HepG2 (cell line): ENCODE results near the gene TARBP2. TPM values are rescaled to one million over a fixed set of nuclear protein-coding genes. Genes with fewer than 3 reads are reported as not detected.

Experiments used
- AGO2 ChIP-seq: fragments of 200-400 bp; formaldehyde crosslinking; optimal IDR thresholded peaks from 2 replicates; pipeline ENCODE3; 2017; ENCODE audit warnings: mild to moderate bottlenecking, low read depth, low read length, moderate library complexity
- ATAD3A ChIP-seq: sonication (generic); formaldehyde crosslinking; IDR thresholded peaks from 2 replicates; pipeline ENCODE4 v1.4.0; 2020; ENCODE audit warnings: missing genetic modification reagents
- BRCA1 ChIP-seq: sonication (generic); formaldehyde crosslinking; IDR thresholded peaks from 2 replicates; pipeline ENCODE4 v1.4.0; 2020; ENCODE audit warnings: missing genetic modification reagents
- CCAR2 ChIP-seq: fragments of 200-400 bp; formaldehyde crosslinking; optimal IDR thresholded peaks from 2 replicates; pipeline ENCODE3; 2018; ENCODE audit warnings: low read depth, mild to moderate bottlenecking, low read length, moderate library complexity
- GLI4 ChIP-seq: sonication (generic); formaldehyde crosslinking; IDR thresholded peaks from 2 replicates; pipeline ENCODE4 v1.5.1; 2020; ENCODE audit warnings: missing genetic modification reagents, mild to moderate bottlenecking, moderate library complexity, borderline replicate concordance
- HNRNPUL1 ChIP-seq: fragments of 200-400 bp; formaldehyde crosslinking; IDR thresholded peaks from 2 replicates; pipeline ENCODE4 v1.6.1; 2017; ENCODE audit warnings: low read depth, mild to moderate bottlenecking, low read length, moderate library complexity
- KDM5A ChIP-seq: fragments of 200-600 bp; sonication (generic); IDR thresholded peaks from 2 replicates; pipeline ENCODE4 v1.7.0; 2018; ENCODE audit warnings: antibody characterized with exemption, mild to moderate bottlenecking, low read length, borderline replicate concordance
- MTF2 ChIP-seq: sonication (generic); formaldehyde crosslinking; IDR thresholded peaks from 2 replicates; pipeline ENCODE4 v1.5.0; 2020; ENCODE audit warnings: missing genetic modification reagents, borderline replicate concordance
- NAIF1 ChIP-seq: sonication (generic); formaldehyde crosslinking; IDR thresholded peaks from 2 replicates; pipeline ENCODE4 v1.5.0; 2020; ENCODE audit warnings: mild to moderate bottlenecking, missing genetic modification reagents, borderline replicate concordance
- NBN ChIP-seq: fragments of 450-650 bp; conservative IDR thresholded peaks from 2 replicates; pipeline ENCODE4 v1.6.1; 2017
- NCOA2 ChIP-seq: sonication (generic); formaldehyde crosslinking; IDR thresholded peaks from 2 replicates; pipeline ENCODE4 v1.8.0; 2022; ENCODE audit warnings: inconsistent platforms
- NFE2 ChIP-seq: sonication (generic); formaldehyde crosslinking; IDR thresholded peaks from 2 replicates; pipeline ENCODE4 v1.4.0; 2020; ENCODE audit warnings: missing genetic modification reagents
- NFIB ChIP-seq: sonication (generic); formaldehyde crosslinking; IDR thresholded peaks from 2 replicates; pipeline ENCODE4 v1.9.0; 2021; ENCODE audit warnings: missing genetic modification reagents, mild to moderate bottlenecking, borderline replicate concordance
- NKX3-1 ChIP-seq: sonication (generic); formaldehyde crosslinking; IDR thresholded peaks from 2 replicates; pipeline ENCODE4 v1.5.0; 2020; ENCODE audit warnings: missing genetic modification reagents
- SP140L ChIP-seq: sonication (generic); formaldehyde crosslinking; IDR thresholded peaks from 2 replicates; pipeline ENCODE4 v1.4.0; 2020; ENCODE audit warnings: missing genetic modification reagents, borderline replicate concordance
- SYNCRIP ChIP-seq: fragments of 200-400 bp; formaldehyde crosslinking; IDR thresholded peaks from 2 replicates; pipeline ENCODE4 v1.6.1; 2018; ENCODE audit warnings: mild to moderate bottlenecking, low read depth, low read length; ENCODE audit not compliant: insufficient read depth
- TOE1 ChIP-seq: sonication (generic); formaldehyde crosslinking; IDR thresholded peaks from 2 replicates; pipeline ENCODE4 v1.4.0; 2020; ENCODE audit warnings: mild to moderate bottlenecking, missing genetic modification reagents
- TSC22D2 ChIP-seq: sonication (generic); formaldehyde crosslinking; IDR thresholded peaks from 2 replicates; pipeline ENCODE4 v1.5.1; 2020; ENCODE audit warnings: missing genetic modification reagents, mild to moderate bottlenecking, borderline replicate concordance
- ZFP36L1 ChIP-seq: sonication (generic); formaldehyde crosslinking; IDR thresholded peaks from 2 replicates; pipeline ENCODE4 v1.8.0; 2022; ENCODE audit warnings: mild to moderate bottlenecking, missing genetic modification reagents, moderate library complexity
- ZFP37 ChIP-seq: sonication (generic); formaldehyde crosslinking; IDR thresholded peaks from 2 replicates; pipeline ENCODE4 v1.4.0; 2020; ENCODE audit warnings: missing genetic modification reagents, borderline replicate concordance
- ZNF234 ChIP-seq: sonication (generic); formaldehyde crosslinking; conservative IDR thresholded peaks from 2 replicates; pipeline ENCODE4 v1.5.1; 2020; ENCODE audit warnings: mild to moderate bottlenecking, missing genetic modification reagents
- ZNF33B ChIP-seq: sonication (generic); formaldehyde crosslinking; IDR thresholded peaks from 2 replicates; pipeline ENCODE4 v1.5.1; 2020; ENCODE audit warnings: mild to moderate bottlenecking, missing genetic modification reagents
- ZNF552 ChIP-seq: sonication (generic); formaldehyde crosslinking; IDR thresholded peaks from 2 replicates; pipeline ENCODE4 v1.9.0; 2022; ENCODE audit warnings: missing genetic modification reagents, mild to moderate bottlenecking, borderline replicate concordance
- ZNF761 ChIP-seq: sonication (generic); formaldehyde crosslinking; conservative IDR thresholded peaks from 2 replicates; pipeline ENCODE4 v1.4.0; 2020; ENCODE audit warnings: mild to moderate bottlenecking, missing genetic modification reagents
- ZNF788 ChIP-seq: sonication (generic); formaldehyde crosslinking; IDR thresholded peaks from 2 replicates; pipeline ENCODE4 v1.5.0; 2020; ENCODE audit warnings: mild to moderate bottlenecking, missing genetic modification reagents, borderline replicate concordance
- ZSCAN21 ChIP-seq: sonication (generic); formaldehyde crosslinking; IDR thresholded peaks from 2 replicates; pipeline ENCODE4 v1.8.0; 2022; ENCODE audit warnings: mild to moderate bottlenecking, missing genetic modification reagents, moderate library complexity, borderline replicate concordance
- polyA plus RNA-seq, 8 experiments: library from polyadenylated mRNA; depleted of rRNA in 3 of 8; stranded (reverse) in 7 of 8; unstranded in 1 of 8; fragments of >200 nt; fragmentation: Illumina TruSeq in 4 of 8; extraction: Trizol in 4 of 8; gene quantifications; 2 replicates each; pipeline versions ENCODE4 v1.2.1 to v1.2.3, GENCODE V29; 2011 to 2016; ENCODE audit warnings: low read depth in 4 of 8, missing spikeins in 1 of 8, mixed read lengths in 1 of 8; ENCODE audit not compliant: insufficient read depth in 1 of 8
- total RNA-seq, 5 experiments: library from RNA; depleted of rRNA; stranded (reverse); fragments of >200 nt; fragmentation: Illumina TruSeq; extraction: Trizol; gene quantifications; 2 replicates each; pipeline ENCODE4 v1.2.3, GENCODE V29; 2016; ENCODE audit warnings: low read depth in 1 of 5
- TF ChIP-seq, protein P1 (sequence below): sonication (generic); formaldehyde crosslinking; IDR thresholded peaks from 2 replicates; pipeline ENCODE4 v1.5.0; 2020; ENCODE audit warnings: missing genetic modification reagents
- TF ChIP-seq, protein P2 (sequence below): sonication (generic); formaldehyde crosslinking; IDR thresholded peaks from 2 replicates; pipeline ENCODE4 v1.4.0; 2020; ENCODE audit warnings: mild to moderate bottlenecking, missing genetic modification reagents
- TF ChIP-seq, protein P3 (sequence below): sonication (generic); formaldehyde crosslinking; conservative IDR thresholded peaks from 2 replicates; pipeline ENCODE4 v1.4.0; 2020; ENCODE audit warnings: missing genetic modification reagents
- TF ChIP-seq, protein P4 (sequence below): sonication (generic); formaldehyde crosslinking; IDR thresholded peaks from 2 replicates; pipeline ENCODE4 v1.4.0; 2020; ENCODE audit warnings: missing genetic modification reagents

TARBP2 gene
- total and polyA plus RNA-seq, 2 of the 13 experiments (the other 11 are each of a cell fraction or from before 2014, with no cell fraction given): 47.0 to 55.5 TPM

DNA sequence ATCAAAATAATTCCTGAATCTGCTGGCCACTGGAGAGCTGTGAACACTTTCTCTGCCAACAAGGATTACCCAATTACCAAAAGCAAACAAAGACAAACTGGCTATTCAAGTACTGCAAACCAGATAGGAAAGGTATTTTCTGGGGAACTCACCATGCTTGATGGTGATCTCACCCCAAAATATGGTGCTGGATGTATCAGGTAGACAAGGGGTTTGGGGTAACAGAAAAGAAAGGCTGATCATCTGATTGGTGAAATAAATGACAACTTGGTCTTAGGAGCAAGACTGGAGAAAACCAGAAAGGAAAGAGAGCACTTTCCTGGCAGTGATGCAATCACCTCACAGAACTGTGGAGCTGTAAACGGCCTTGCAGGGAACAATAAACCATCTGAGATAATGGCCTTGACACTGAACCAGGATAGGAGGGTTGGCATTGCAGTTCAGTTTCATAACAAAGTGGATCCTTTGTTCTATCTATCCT lies 37.2 kb downstream of the TARBP2 start (continued):
- TF ChIP-seq, protein P1, sequence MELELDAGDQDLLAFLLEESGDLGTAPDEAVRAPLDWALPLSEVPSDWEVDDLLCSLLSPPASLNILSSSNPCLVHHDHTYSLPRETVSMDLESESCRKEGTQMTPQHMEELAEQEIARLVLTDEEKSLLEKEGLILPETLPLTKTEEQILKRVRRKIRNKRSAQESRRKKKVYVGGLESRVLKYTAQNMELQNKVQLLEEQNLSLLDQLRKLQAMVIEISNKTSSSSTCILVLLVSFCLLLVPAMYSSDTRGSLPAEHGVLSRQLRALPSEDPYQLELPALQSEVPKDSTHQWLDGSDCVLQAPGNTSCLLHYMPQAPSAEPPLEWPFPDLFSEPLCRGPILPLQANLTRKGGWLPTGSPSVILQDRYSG: no peak
- TF ChIP-seq ZFP37 (CRISPR knock-in tag) (peak; percentile 67; the same call in 1 of the 2 replicates), SYNCRIP (no peak), TSC22D2 (0 out of 2 replicates have a peak, but pooled peaks have one; percentile 22), MTF2 (CRISPR knock-in tag) (no peak), NBN (no peak), NAIF1 (no peak), AGO2 (no peak), NFIB (CRISPR knock-in tag) (no peak), ZNF788 (CRISPR knock-in tag) (peak; percentile 19; the same call in 1 of the 2 replicates), ZSCAN21 (no peak), ATAD3A (CRISPR knock-in tag) (no peak), ZNF234 (CRISPR knock-in tag) (no peak), ZFP36L1 (CRISPR knock-in tag) (no peak), ZNF552 (CRISPR knock-in tag) (no peak), KDM5A (no peak), ZNF33B (CRISPR knock-in tag) (no peak), GLI4 (CRISPR knock-in tag) (no peak), BRCA1 (CRISPR knock-in tag) (no peak), NCOA2 (CRISPR knock-in tag) (peak; percentile 96), CCAR2 (no peak), SP140L (CRISPR knock-in tag) (no peak), NFE2 (no peak), ZNF761 (CRISPR knock-in tag) (no peak), TOE1 (CRISPR knock-in tag) (peak; percentile 63; the same call in 1 of the 2 replicates), NKX3-1 (CRISPR knock-in tag) (no peak), HNRNPUL1 (no peak)
- TF ChIP-seq, protein P2, sequence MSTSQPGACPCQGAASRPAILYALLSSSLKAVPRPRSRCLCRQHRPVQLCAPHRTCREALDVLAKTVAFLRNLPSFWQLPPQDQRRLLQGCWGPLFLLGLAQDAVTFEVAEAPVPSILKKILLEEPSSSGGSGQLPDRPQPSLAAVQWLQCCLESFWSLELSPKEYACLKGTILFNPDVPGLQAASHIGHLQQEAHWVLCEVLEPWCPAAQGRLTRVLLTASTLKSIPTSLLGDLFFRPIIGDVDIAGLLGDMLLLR: no peak
- TF ChIP-seq, protein P3, sequence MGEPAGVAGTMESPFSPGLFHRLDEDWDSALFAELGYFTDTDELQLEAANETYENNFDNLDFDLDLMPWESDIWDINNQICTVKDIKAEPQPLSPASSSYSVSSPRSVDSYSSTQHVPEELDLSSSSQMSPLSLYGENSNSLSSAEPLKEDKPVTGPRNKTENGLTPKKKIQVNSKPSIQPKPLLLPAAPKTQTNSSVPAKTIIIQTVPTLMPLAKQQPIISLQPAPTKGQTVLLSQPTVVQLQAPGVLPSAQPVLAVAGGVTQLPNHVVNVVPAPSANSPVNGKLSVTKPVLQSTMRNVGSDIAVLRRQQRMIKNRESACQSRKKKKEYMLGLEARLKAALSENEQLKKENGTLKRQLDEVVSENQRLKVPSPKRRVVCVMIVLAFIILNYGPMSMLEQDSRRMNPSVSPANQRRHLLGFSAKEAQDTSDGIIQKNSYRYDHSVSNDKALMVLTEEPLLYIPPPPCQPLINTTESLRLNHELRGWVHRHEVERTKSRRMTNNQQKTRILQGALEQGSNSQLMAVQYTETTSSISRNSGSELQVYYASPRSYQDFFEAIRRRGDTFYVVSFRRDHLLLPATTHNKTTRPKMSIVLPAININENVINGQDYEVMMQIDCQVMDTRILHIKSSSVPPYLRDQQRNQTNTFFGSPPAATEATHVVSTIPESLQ (CRISPR knock-in tag): no peak
- TF ChIP-seq, protein P4, sequence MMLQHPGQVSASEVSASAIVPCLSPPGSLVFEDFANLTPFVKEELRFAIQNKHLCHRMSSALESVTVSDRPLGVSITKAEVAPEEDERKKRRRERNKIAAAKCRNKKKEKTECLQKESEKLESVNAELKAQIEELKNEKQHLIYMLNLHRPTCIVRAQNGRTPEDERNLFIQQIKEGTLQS: peak; percentile 88
